HG03139 (cell line): ENCODE data around the gene CFAP221.

Experiments used
- ATAC-seq: cut with Tn5 transposase; IDR thresholded peaks from one replicate; pipeline ENCODE4 v1.9.1; 2021; ENCODE audit not compliant: unreplicated experiment

CFAP221 gene

DNA sequence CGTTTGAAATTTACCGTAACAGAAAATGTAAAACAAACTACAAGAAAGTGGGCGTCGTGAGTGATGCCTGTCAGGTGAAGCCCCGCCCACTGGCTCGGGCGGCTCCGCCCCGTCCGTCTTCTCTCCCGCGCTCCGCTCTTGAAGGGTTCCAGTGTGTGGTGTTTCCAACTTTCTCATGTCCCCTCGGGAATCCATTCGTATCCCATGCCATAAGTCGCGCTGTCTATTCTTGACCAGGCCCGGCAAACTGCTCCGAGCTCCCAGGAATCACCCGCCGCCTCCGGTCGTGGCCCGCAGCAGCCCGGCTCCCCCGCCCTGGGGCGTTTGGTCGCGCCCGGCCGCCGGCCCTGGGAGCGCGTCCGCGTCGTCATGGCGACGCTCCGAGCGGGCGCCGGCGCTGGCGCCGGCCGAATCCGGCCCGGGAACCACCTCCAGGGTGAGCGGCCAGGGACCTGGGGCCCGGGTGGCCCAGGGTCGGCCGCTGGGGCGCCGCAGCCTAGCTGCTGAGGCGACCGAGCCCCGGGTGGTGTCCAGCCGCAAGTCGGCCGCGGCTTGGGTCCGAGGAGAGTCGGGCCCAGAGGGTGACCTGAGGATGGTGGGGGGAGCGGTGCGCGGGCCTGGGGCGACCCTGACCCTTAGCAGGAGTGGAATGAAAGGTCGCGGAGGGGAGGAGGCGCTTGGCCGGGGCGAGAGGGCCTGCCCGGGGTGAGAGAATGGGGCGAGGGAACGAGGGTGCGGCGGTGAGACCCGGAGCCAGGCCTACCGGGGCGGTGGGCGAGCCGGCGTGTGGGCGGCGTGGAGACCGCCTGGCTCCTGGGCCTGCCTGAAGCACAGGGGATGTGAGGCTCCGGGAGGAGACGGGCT is at the start of gene CFAP221:
TSS of gene CFAP221 (plus strand) at position 375 of the 864 bp plus-strand sequence. CDS start 1,683 bp downstream, outside the sequence.
- ATAC-seq = peak; percentile 72

DNA sequence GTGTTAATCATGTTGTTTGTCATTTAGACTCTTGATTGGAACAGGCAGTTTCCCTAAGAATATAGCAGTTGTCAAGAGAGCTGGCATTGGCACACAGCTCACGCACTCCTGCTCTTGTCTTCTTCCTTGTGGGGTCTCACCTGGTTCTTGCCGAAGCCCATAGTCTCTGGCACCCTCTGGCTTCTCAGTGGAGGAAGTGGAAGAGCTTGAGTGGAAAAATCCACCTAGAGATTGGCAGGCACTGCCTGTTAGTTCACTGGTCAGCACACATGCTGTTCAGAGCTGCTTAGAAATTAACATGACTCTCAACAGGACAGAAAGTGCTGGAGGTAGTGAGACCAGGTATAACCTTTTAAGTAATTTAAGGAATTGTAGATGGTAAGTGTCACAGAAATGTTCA is 48.3 kb upstream of the CFAP221 start:
- no peak for ATAC-seq

- ATAC-seq = no peak
Measured at GRCh38 chr2:119496682-119497081, 47.6 kb upstream of the CFAP221 start.

GRCh38 chr2:119508756-119509155 is 35.5 kb upstream of the CFAP221 start:
- ATAC-seq = no peak

GRCh38 chr2:119511989-119512388 is 32.3 kb upstream of the CFAP221 start:
- ATAC-seq = no peak

GRCh38 chr2:119512946-119513345 is 31.3 kb upstream of the CFAP221 start:
- ATAC-seq = no peak

GRCh38 chr2:119513832-119514231 is 30.4 kb upstream of the CFAP221 start:
- no peak for ATAC-seq

- no peak for ATAC-seq
Measured at GRCh38 chr2:119516121-119516520, 28.1 kb upstream of the CFAP221 start.

GRCh38 chr2:119517433-119517832 is 26.8 kb upstream of the CFAP221 start:
- ATAC-seq = peak; percentile 87

GRCh38 chr2:119518401-119519056 is 25.7 kb upstream of the CFAP221 start:
- no peak for ATAC-seq

DNA sequence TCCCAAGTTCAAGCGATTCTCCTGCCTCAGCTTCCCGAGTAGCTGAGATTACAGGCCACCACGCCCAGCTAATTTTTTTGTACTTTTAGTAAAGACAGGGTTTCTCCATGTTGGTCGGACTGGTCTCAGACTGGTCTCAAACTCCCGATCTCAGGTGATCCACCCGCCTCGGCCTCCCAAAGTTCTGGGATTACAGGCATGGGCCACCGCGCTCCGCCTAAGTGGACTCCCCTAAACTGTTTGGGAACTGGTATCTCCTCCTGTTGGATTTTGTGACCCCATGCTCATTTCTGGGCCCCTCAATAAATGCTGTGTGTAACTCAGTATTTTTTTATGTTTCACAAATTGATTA is 25.2 kb upstream of the CFAP221 start:
- ATAC-seq = no peak

DNA sequence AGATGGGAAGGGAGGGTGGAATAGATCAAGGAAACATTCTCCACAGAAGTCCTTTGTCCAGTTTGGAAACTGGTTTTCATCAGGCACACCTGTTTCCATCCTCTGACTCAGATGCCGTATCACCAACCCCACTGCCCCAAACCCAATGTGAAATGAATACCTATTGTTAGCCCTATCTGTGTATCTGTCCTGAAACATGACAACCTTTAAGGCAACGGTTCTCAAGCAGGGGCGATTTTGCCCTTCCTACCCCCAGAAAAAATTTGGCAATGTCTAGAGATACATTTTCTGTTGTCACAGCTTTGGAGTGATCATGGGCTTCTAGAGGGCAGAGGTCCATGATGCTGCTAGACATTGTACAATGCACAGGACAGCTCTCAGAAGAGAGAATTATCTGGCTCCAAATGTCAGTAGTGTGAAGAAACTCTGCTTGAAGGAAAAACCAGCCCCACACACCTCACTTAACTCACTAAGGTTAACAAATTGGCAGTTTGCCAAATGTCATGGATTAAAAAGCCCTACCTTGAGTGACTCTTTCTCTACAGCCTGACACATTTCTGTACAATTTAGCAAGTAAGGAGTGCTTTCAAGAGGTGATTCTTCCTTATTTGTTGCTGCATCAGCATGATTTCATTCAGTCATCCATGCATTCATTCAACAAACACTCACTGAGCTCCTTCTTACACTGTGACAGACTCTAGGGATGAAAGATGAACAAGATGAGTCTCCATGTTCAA is 23.4 kb upstream of the CFAP221 start:
- ATAC-seq = no peak

- ATAC-seq = no peak
Measured at GRCh38 chr2:119521433-119522050, 22.7 kb upstream of the CFAP221 start.

- no peak for ATAC-seq
Measured at GRCh38 chr2:119522671-119523070, 21.6 kb upstream of the CFAP221 start.

DNA sequence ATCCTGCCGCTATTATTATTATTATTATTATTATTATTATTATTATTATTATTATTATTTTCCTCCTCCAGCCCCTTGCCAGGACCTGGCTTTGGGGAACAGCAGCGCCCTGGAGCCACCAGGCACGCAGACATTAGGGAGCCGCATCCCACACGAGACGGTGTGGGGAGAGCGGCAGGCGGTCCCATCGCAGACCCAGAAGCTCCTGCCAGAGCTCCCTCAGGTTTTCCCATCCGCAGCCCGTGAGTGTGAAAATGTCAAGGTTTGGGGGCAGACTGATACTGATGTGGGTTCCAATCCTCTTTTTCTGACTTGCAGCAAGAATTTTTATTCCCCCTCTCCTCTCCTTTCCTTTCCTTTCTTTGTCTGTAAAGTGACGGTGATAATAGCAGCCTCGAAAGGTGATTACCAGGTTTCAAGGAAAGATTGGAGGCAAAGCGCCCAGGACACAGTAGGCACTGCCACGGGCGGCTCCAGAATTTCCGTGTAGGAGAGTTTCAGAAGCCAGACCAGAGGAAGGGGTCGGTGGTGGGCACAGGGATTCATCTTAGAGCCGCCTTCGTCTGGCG is 20.8 kb upstream of the CFAP221 start:
- ATAC-seq = no peak

DNA sequence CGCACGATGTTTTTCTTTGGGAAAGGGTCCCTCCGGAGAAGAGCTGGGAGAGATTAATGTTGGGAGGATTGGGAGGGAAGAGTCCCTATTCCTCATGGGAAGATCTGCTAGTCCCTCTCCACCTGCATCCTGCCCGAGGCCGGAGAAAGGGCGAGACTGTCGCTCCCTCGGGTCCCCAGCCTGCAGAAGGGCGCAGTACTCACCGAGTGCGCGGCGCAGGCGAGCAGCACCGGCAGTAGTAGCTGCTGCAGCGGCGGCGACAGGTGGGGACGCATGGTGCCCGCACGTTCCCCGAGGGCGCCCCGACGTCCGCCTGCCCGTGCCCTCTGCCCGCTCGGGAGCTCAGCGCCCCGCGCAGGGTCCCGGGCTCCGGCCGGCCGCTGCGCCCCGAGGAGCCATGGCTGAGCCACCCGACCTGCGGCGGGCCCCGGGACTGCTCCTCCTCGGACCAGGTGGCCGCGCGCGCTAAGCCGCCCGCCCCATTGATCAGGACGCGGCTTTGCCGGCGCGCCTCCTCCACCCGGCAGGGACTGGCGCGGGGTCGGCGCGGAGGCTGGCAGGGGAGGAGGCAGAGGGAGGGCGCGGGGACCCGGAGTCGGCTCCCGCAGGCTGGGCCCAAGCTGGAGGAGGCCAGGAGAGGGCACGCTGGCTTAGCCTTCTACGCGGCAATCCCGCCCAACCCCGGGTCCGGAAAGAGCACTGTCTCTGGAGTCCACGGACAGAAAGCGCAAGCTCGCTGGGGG is 20.1 kb upstream of the CFAP221 start, which contains the start of gene SCTR:
TSS of gene SCTR (minus strand) at position 532 of the 743 bp plus-strand sequence. CDS start at position 275, 257 bp downstream.
- no peak for ATAC-seq

GRCh38 chr2:119525614-119526013 is 18.6 kb upstream of the CFAP221 start:
- no peak for ATAC-seq

DNA sequence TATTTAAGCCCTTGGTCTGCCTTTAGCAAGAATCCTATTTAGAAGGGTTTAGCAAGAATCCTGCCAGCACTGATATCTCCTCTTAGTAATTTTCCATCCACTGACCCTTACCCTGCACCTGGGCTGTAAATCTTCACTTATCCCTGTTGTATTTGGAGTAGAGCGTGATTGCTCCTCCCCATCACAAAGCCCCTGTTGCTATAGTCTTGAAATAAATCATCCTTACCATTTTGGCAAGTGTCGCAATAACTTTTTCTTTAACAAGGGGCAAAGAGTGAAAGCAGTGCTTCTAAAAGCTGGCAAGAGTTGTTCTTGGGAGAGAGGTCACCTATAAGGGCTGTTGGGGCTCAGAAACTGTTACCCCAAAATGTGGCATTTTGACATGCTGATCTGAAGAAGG is 16.2 kb upstream of the CFAP221 start:
- ATAC-seq = no peak

DNA sequence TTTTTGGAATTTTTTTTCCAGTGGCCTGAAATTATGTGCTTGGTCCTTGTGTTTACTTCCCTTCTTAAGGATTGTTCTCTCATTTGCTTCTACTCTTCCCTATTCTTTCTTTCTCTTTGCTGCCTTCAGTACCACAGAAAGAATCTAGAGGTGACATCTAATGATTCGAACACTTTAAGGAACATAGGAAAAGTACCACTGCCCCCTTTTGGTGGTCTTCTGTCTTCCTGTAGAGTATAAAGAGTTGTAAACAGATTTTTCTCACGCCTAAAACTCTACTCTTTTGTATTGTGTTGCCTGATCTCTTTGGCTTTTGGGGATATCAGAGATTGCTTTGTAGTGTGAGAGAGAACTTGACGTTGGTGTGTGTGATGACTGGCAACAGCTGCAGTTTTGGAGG is 13.0 kb upstream of the CFAP221 start:
- ATAC-seq = no peak

GRCh38 chr2:119533560-119533959 is 10.7 kb upstream of the CFAP221 start:
- ATAC-seq = no peak
